Measurements from ENCODE around the gene FLOT1.

Gene FLOT1

GRCh38 chr6:30689985-30690384 is 52.5 kb downstream of the FLOT1 start:
- no peaks in the 10 kb centered on the region for H3K27me3 ChIP-seq (replicated peaks; ENCODE audit: control insufficient read depth, insufficient read depth, low read length)
- H3K36me3 ChIP-seq (ENCODE audit: control insufficient read depth, insufficient read depth, low read length) = no peaks in the 10 kb centered on the region
- no peak for TF ChIP-seq CTCF (IDR thresholded peaks at IDR 0.05; ENCODE audit: insufficient read depth, low read length, poor library complexity, severe bottlenecking)
- peak overlapping the region; percentile 87 for H3K4me3 ChIP-seq (replicated peaks; ENCODE audit: low read depth, low read length)
- peak; percentile 22 for DNase-seq (ENCODE audit: extremely low read depth, insufficient read length)

GRCh38 chr6:30689022-30689865 is 53.2 kb downstream of the FLOT1 start:
- Histone ChIP-seq H3K4me3 (replicated peaks; ENCODE audit: low read depth, low read length) (peak overlapping the region; percentile 95), H3K36me3 (ENCODE audit: control insufficient read depth, insufficient read depth, low read length) (no peaks in the 10 kb centered on the region), H3K27me3 (replicated peaks; ENCODE audit: control insufficient read depth, insufficient read depth, low read length) (no peaks in the 10 kb centered on the region)
- no peak for TF ChIP-seq CTCF (IDR thresholded peaks at IDR 0.05; ENCODE audit: insufficient read depth, low read length, poor library complexity, severe bottlenecking)
- DNase-seq (ENCODE audit: extremely low read depth, insufficient read length) = no peak

- H3K36me3 ChIP-seq (ENCODE audit: control insufficient read depth, insufficient read depth, low read length) = no peaks in the 10 kb centered on the region
Measured at GRCh38 chr6:30688569-30688968, 53.9 kb downstream of the FLOT1 start.

GRCh38 chr6:30687659-30688431 is 54.6 kb downstream of the FLOT1 start:
- peak; percentile 44 for DNase-seq (ENCODE audit: extremely low read depth, insufficient read length)
- TF ChIP-seq CTCF (IDR thresholded peaks at IDR 0.05; ENCODE audit: insufficient read depth, low read length, poor library complexity, severe bottlenecking) = no peak
- Histone ChIP-seq H3K36me3 (ENCODE audit: control insufficient read depth, insufficient read depth, low read length) (no peaks in the 10 kb centered on the region), H3K27me3 (replicated peaks; ENCODE audit: control insufficient read depth, insufficient read depth, low read length) (no peaks in the 10 kb centered on the region), H3K4me3 (replicated peaks; ENCODE audit: low read depth, low read length) (peak overlapping the region; percentile 95)

More at GRCh38 chr6:30688569-30688968, 53.9 kb downstream of the FLOT1 start:
- Histone ChIP-seq H3K4me3 (replicated peaks; ENCODE audit: low read depth, low read length) (peak overlapping the region; percentile 95), H3K27me3 (replicated peaks; ENCODE audit: control insufficient read depth, insufficient read depth, low read length) (no peaks in the 10 kb centered on the region)
- peak; percentile 52 for DNase-seq (ENCODE audit: extremely low read depth, insufficient read length)
- TF ChIP-seq CTCF (IDR thresholded peaks at IDR 0.05; ENCODE audit: insufficient read depth, low read length, poor library complexity, severe bottlenecking) = peak; percentile 31

- Histone ChIP-seq H3K27me3 (replicated peaks; ENCODE audit: control insufficient read depth, insufficient read depth, low read length) (no peaks in the 10 kb centered on the region), H3K4me3 (replicated peaks; ENCODE audit: low read depth, low read length) (peak overlapping the region; percentile 95), H3K36me3 (ENCODE audit: control insufficient read depth, insufficient read depth, low read length) (no peaks in the 10 kb centered on the region)
- DNase-seq (ENCODE audit: extremely low read depth, insufficient read length) = peak; percentile 98
- no peak for TF ChIP-seq CTCF (IDR thresholded peaks at IDR 0.05; ENCODE audit: insufficient read depth, low read length, poor library complexity, severe bottlenecking)
Measured at GRCh38 chr6:30686908-30687658, 55.4 kb downstream of the FLOT1 start.

Data from GM06990 (cell line).